ENCODE data around the gene TP53I11.

DNA sequence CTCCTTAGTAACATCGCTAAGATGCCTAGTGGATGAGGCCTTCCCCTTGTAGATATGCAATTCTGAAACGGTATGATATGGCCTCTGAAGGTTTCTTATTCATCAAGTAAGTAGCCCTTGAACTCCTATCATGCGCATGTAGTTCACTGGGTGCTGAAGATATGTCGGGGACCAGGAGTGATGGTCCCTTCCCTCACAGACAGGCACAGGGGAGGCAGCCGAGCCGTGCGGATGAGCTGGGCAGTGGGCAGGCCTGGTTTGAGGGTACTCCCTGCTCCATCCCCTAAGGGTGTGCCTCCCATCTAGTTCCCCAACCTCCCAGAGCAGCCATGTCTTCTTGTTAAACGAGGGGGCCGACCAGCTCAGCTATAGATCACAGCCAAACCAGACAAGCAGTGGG, 40.1 kb downstream of the TP53I11 start:
- TF ChIP-seq CTCF (conservative IDR thresholded peaks at IDR 0.05 in 1 of 2, IDR thresholded peaks at IDR 0.05 in 1 of 2; ENCODE audit: extremely low read depth in 1 of 2, insufficient read depth in 1 of 2, low read depth in 1 of 2, low read length in 2 of 2) (no peak), EZH2 (IDR thresholded peaks at IDR 0.05; ENCODE audit: borderline replicate concordance, low read length) (no peak)

Measured in mammary epithelial cell (primary cell).